ENCODE measurements around the gene POU6F1. TPM values are rescaled to one million over a fixed set of nuclear protein-coding genes. Genes with fewer than 3 reads are reported as not detected.

Gene POU6F1
- total and polyA plus RNA-seq, 4 donors, result 0.33 to 2.8 (median 1.6) TPM

GRCh38 chr12:51238037-51238509, 20.2 kb upstream of the POU6F1 start:
- peaks cover 7 to 24% (median 20%) of the 10 kb centered on the region in 4 donors for H3K36me3 ChIP-seq (ENCODE audit: control insufficient read depth in 4 of 4, insufficient read depth in 3 of 4, low read depth in 1 of 4, low read length in 3 of 4)
- H3K4me3 ChIP-seq (ENCODE audit: low read depth in 1 of 3, low read length in 3 of 3), result peak overlapping the region; percentile 87 to 100 (median 93)
- peak overlapping the region; percentile 79 to 94 for H3K9ac ChIP-seq (ENCODE audit: low read depth in 1 of 2, low read length in 2 of 2)
- peak overlapping the region; percentile 100 for H3K27ac ChIP-seq (ENCODE audit: low read depth in 1 of 2, low read length in 2 of 2)
- no peak for DNase-seq (ENCODE audit: low spot score)
- H3K4me1 ChIP-seq (ENCODE audit: control insufficient read depth in 4 of 4, insufficient read depth in 4 of 4, low read length in 3 of 4), result peaks cover 1 to 22% (median 16%) of the 10 kb centered on the region in 4 donors
- no peaks in the 10 kb centered on the region for H3K9me3 ChIP-seq (ENCODE audit: control insufficient read depth in 4 of 4, low read length in 3 of 4)
- 8% methylated on average over 10 of the region's 10 CpGs for WGBS
- H3K27me3 ChIP-seq (ENCODE audit: control insufficient read depth in 4 of 4, insufficient read depth in 4 of 4, low read length in 3 of 4), result no peaks in the 10 kb centered on the region
- TF ChIP-seq HNF4A (conservative IDR thresholded peaks at IDR 0.05) (no peak), RAD21 (IDR thresholded peaks at IDR 0.05) (peak in 1 of 2 donors; percentile 9)

GRCh38 chr12:51234530-51234929, 16.7 kb upstream of the POU6F1 start:
- no peak for DNase-seq (ENCODE audit: low spot score)
- no peak overlapping the region for H3K27ac ChIP-seq (ENCODE audit: low read depth in 1 of 2, low read length in 2 of 2)
- TF ChIP-seq EGR1 (IDR thresholded peaks at IDR 0.05; ENCODE audit: low read depth in 2 of 2) (no peak), YY1 (IDR thresholded peaks at IDR 0.05) (no peak), HNF4G (IDR thresholded peaks at IDR 0.05) (no peak), GABPA (IDR thresholded peaks at IDR 0.05 in 1 of 2, conservative IDR thresholded peaks at IDR 0.05 in 1 of 2) (no peak), REST (IDR thresholded peaks at IDR 0.05) (no peak), TAF1 (conservative IDR thresholded peaks at IDR 0.05) (no peak), ATF3 (IDR thresholded peaks at IDR 0.05) (no peak), RAD21 (IDR thresholded peaks at IDR 0.05) (no peak), FOXA2 (IDR thresholded peaks at IDR 0.05) (no peak), FOXA1 (IDR thresholded peaks at IDR 0.05) (no peak), SP1 (IDR thresholded peaks at IDR 0.05) (no peak), MAX (IDR thresholded peaks at IDR 0.05) (no peak), JUND (IDR thresholded peaks at IDR 0.05) (no peak), HNF4A (conservative IDR thresholded peaks at IDR 0.05) (no peak)
- peaks cover 0 to 8% (median 4%) of the 10 kb centered on the region in 4 donors for H3K4me1 ChIP-seq (ENCODE audit: control insufficient read depth in 4 of 4, insufficient read depth in 4 of 4, low read length in 3 of 4)
- 72% methylated on average over 5 of the region's 5 CpGs for WGBS
- no peaks in the 10 kb centered on the region for H3K36me3 ChIP-seq (ENCODE audit: control insufficient read depth in 4 of 4, insufficient read depth in 3 of 4, low read depth in 1 of 4, low read length in 3 of 4)
- H3K27me3 ChIP-seq (ENCODE audit: control insufficient read depth in 4 of 4, insufficient read depth in 4 of 4, low read length in 3 of 4), result no peaks in the 10 kb centered on the region
- H3K4me3 ChIP-seq (ENCODE audit: low read depth in 1 of 3, low read length in 3 of 3), result no peak overlapping the region
- no peak overlapping the region for H3K9ac ChIP-seq (ENCODE audit: low read depth in 1 of 2, low read length in 2 of 2)
- H3K9me3 ChIP-seq (ENCODE audit: control insufficient read depth in 4 of 4, low read length in 3 of 4), result no peaks in the 10 kb centered on the region

- H3K9ac ChIP-seq (ENCODE audit: low read depth in 1 of 2, low read length in 2 of 2), result no peak overlapping the region
- no peak for DNase-seq (ENCODE audit: low spot score)
- no peak overlapping the region for H3K27ac ChIP-seq (ENCODE audit: low read depth in 1 of 2, low read length in 2 of 2)
- peaks cover 0 to under 1% (median 0%) of the 10 kb centered on the region in 4 donors for H3K4me1 ChIP-seq (ENCODE audit: control insufficient read depth in 4 of 4, insufficient read depth in 4 of 4, low read length in 3 of 4)
- H3K9me3 ChIP-seq (ENCODE audit: control insufficient read depth in 4 of 4, low read length in 3 of 4), result no peaks in the 10 kb centered on the region
- no peaks in the 10 kb centered on the region for H3K36me3 ChIP-seq (ENCODE audit: control insufficient read depth in 4 of 4, insufficient read depth in 3 of 4, low read depth in 1 of 4, low read length in 3 of 4)
- TF ChIP-seq HNF4A (conservative IDR thresholded peaks at IDR 0.05) (no peak), CTCF (IDR thresholded peaks at IDR 0.05; ENCODE audit: low read depth, low read length, missing input control) (no peak), GABPA (IDR thresholded peaks at IDR 0.05 in 1 of 2, conservative IDR thresholded peaks at IDR 0.05 in 1 of 2) (no peak), JUND (IDR thresholded peaks at IDR 0.05) (no peak), SP1 (IDR thresholded peaks at IDR 0.05) (no peak), RXRA (IDR thresholded peaks at IDR 0.05) (no peak), ZBTB33 (IDR thresholded peaks at IDR 0.05) (no peak), RAD21 (IDR thresholded peaks at IDR 0.05) (no peak), YY1 (IDR thresholded peaks at IDR 0.05) (no peak), MAX (IDR thresholded peaks at IDR 0.05) (no peak), HNF4G (IDR thresholded peaks at IDR 0.05) (no peak)
- H3K27me3 ChIP-seq (ENCODE audit: control insufficient read depth in 4 of 4, insufficient read depth in 4 of 4, low read length in 3 of 4), result no peaks in the 10 kb centered on the region
- no peak overlapping the region for H3K4me3 ChIP-seq (ENCODE audit: low read depth in 1 of 3, low read length in 3 of 3)
Measured at GRCh38 chr12:51232642-51233041, 14.8 kb upstream of the POU6F1 start.
